Heart right ventricle (tissue), 16 donors: ENCODE data around the gene FAM3A. TPM values are rescaled to one million over a fixed set of nuclear protein-coding genes. Genes with fewer than 3 reads are reported as not detected.

ENCODE experiments used
- ATAC-seq, 8 donors: fragments of 200-7000 bp; cut with Tn5 transposase; one replicate each; pipeline ENCODE4 v1.9.1; 2020; ENCODE audit warnings: mild to moderate bottlenecking in 8 of 8, moderate library complexity in 8 of 8, moderate number of reproducible peaks in 1 of 8
- DNase-seq, 2 donors: peaks; one replicate each; pipeline ENCODE4 v3.0.0-alpha.2; 2020
- H3K27ac ChIP-seq, 10 donors: fragments of 200-600 bp; sonication (generic) in 2 of 10; one replicate each; pipeline versions ENCODE4 v1.5.0 to v1.8.0; 2020 to 2022; ENCODE audit warnings: mild to moderate bottlenecking in 3 of 10
- H3K27me3 ChIP-seq, 7 donors: fragments of 200-600 bp; one replicate each; pipeline ENCODE4 v1.8.0; 2021 to 2022; ENCODE audit warnings: mild to moderate bottlenecking in 2 of 7
- H3K36me3 ChIP-seq, 9 donors: fragments of 200-600 bp; sonication (generic) in 1 of 9; one replicate each; pipeline versions ENCODE4 v1.5.0 to v1.8.0; 2020 to 2022; ENCODE audit warnings: mild to moderate bottlenecking in 2 of 9
- H3K4me1 ChIP-seq, 9 donors: fragments of 200-600 bp; sonication (generic) in 1 of 9; one replicate each; pipeline versions ENCODE4 v1.5.0 to v1.8.0; 2020 to 2022; ENCODE audit warnings: mild to moderate bottlenecking in 4 of 9
- H3K4me3 ChIP-seq, 10 donors: fragments of 200-600 bp; sonication (generic) in 2 of 10; one replicate each; pipeline versions ENCODE4 v1.5.0 to v1.8.0; 2020 to 2022; ENCODE audit warnings: mild to moderate bottlenecking in 7 of 10, moderate library complexity in 2 of 10
- H3K9me3 ChIP-seq, 11 donors: fragments of 200-600 bp in 10 of 11; sonication (generic) in 2 of 11; one replicate each; pipeline versions ENCODE4 v1.5.0 to v1.8.0; 2013 to 2022; ENCODE audit warnings: mild to moderate bottlenecking in 2 of 11, control low read depth in 1 of 11, moderate library complexity in 1 of 11
- WGBS, 2 donors: extraction: QIAGEN DNeasy Blood & Tissue Kit; methylation state at CpG; one replicate each; pipeline ENCODE4 v1.1.7; 2013; ENCODE audit warnings: inconsistent platforms in 1 of 2; 5-methylcytosine and 5-hydroxymethylcytosine counted together
- intact Hi-C, 10 donors: fragments of 100-400 bp; cut with DNase I; formaldehyde crosslinking; loops; one replicate each; pipeline versions ENCODE4 v1.11.1 to v1.14.2; 2022
- polyA plus RNA-seq, 2 donors: library from polyadenylated mRNA; stranded (reverse); fragments of 200-250 nt; gene quantifications; one replicate each; pipeline ENCODE4 v1.2.3, GENCODE V29; 2013
- total RNA-seq, 10 donors: library from RNA; stranded (reverse); fragmentation: NEBNext Ultra II Directional in 3 of 10; extraction: Animal tissue kit (Norgen Biotek cat#: 25700) in 3 of 10; gene quantifications; one replicate each; pipeline versions ENCODE4 v1.2.1 to v1.2.4, GENCODE V29; 2021 to 2023
- TF ChIP-seq, protein P1 (sequence below), 9 donors: fragments of 200-600 bp; sonication (generic) in 2 of 9; IDR thresholded peaks; one replicate each; pipeline versions ENCODE4 v1.5.0 to v1.8.0; 2021 to 2022; ENCODE audit warnings: antibody characterized with exemption in 9 of 9, mild to moderate bottlenecking in 5 of 9, moderate library complexity in 1 of 9
- donor health status: Arrhythmogenic right ventricular cardiomyopathy.
- donor health status: ischemic (EF 13 %, LVEDD 7.1; RV severe dilation, severe dysfunction).
- donor health status: healthy with polysubstance abuse.
- donor health status: DM: no; HTN: yes; CAD: no.
- donor health status: DM: no; HTN: no; CAD: no.
- donor health status: ischemic (EF 25% LVEDD 6.9; RV normal size, moderate dysfunction).
- donor health status: ischemic (EF 25% LVEDD 5.7; RV mildly dilated, moderate dysfunction).
- donor health status: healthy.
- donor health status: DM: yes; HTN: yes; CAD: no.
- donor health status: Ischemic cardiomyopathy.
- donor health status: ischemic (EF 35%, LVEDD 5.7; RV mildly dilated, moderate dysfunction).
- donor health status: nonischemic (EF 11% LVEDD 7.7; RV severe dilation, severe dysfunction).
- donor health status: DM: yes; HTN: yes; CAD: no.
- donor health status: PGD.
- donor health status: ischemic (EF 29% LVEDD 5.4; RV normal size, mild dysfunction).
- donor health status: nonischemic (EF 23%, LVEDD 6.1; RV moderate dilation, normal function).

FAM3A gene
- total and polyA plus RNA-seq, 12 donors: 36.5 to 76.6 (median 54.8) TPM

- TF ChIP-seq, protein P1, sequence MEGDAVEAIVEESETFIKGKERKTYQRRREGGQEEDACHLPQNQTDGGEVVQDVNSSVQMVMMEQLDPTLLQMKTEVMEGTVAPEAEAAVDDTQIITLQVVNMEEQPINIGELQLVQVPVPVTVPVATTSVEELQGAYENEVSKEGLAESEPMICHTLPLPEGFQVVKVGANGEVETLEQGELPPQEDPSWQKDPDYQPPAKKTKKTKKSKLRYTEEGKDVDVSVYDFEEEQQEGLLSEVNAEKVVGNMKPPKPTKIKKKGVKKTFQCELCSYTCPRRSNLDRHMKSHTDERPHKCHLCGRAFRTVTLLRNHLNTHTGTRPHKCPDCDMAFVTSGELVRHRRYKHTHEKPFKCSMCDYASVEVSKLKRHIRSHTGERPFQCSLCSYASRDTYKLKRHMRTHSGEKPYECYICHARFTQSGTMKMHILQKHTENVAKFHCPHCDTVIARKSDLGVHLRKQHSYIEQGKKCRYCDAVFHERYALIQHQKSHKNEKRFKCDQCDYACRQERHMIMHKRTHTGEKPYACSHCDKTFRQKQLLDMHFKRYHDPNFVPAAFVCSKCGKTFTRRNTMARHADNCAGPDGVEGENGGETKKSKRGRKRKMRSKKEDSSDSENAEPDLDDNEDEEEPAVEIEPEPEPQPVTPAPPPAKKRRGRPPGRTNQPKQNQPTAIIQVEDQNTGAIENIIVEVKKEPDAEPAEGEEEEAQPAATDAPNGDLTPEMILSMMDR (IDR thresholded peaks at IDR 0.05): no peak
- H3K4me1 ChIP-seq: no peaks in the 10 kb centered on the region
- no peak overlapping the region for H3K4me3 ChIP-seq
- WGBS, 2 donors: 85 to 91% methylated on average over 18 to 23 of the region's 23 CpGs
- DNase-seq: no peak
- no peak for ATAC-seq
- intact Hi-C loops: no loop called here
- peaks cover 0 to 7% (median 0%) of the 10 kb centered on the region in 7 donors for H3K27me3 ChIP-seq
- H3K27ac ChIP-seq: no peak overlapping the region
- H3K9me3 ChIP-seq: no peaks in the 10 kb centered on the region
- H3K36me3 ChIP-seq: peaks cover 0 to 52% (median 0%) of the 10 kb centered on the region in 9 donors
These were observed 44.0 kb downstream of the FAM3A start for GRCh38 chrX:154471839-154472684.

DNA sequence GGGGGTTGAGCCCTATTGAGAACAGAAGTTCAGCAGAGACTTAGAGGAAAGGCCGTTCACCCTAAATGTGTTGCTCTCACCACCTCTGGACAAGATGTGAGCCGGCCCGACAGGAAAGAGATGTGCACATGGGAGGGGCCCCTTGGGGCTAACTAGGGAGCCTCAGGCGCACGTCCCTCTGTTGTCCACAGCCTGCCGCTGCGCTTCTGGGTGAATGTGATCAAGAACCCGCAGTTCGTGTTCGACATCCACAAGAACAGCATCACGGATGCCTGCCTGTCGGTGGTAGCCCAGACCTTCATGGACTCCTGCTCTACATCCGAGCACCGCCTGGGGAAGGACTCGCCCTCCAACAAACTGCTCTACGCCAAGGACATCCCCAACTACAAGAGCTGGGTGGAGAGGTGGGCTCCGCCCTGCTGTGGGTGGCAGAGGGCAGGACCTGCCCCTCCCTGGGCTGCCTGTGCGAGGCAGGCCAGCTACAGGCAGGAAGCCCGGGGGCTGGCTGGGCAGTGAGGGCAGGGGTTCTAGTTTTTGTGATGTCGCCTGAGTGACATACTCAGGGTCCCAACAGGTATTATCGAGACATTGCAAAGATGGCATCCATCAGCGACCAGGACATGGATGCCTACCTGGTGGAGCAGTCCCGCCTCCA, 45.0 kb downstream of the FAM3A start:
- H3K4me3 ChIP-seq: no peak overlapping the region
- TF ChIP-seq, protein P1 (IDR thresholded peaks at IDR 0.05): no peak
- H3K9me3 ChIP-seq: no peaks in the 10 kb centered on the region
- peaks cover 0 to 62% (median 0%) of the 10 kb centered on the region in 9 donors for H3K36me3 ChIP-seq
- peaks cover 0 to 7% (median 0%) of the 10 kb centered on the region in 7 donors for H3K27me3 ChIP-seq
- 86 to 93% methylated on average over 20 to 23 of the region's 23 CpGs for WGBS, 2 donors
- DNase-seq: no peak
- no peak for ATAC-seq
- H3K27ac ChIP-seq: no peak overlapping the region
- intact Hi-C loops: no loop called here
- H3K4me1 ChIP-seq: no peaks in the 10 kb centered on the region

DNA sequence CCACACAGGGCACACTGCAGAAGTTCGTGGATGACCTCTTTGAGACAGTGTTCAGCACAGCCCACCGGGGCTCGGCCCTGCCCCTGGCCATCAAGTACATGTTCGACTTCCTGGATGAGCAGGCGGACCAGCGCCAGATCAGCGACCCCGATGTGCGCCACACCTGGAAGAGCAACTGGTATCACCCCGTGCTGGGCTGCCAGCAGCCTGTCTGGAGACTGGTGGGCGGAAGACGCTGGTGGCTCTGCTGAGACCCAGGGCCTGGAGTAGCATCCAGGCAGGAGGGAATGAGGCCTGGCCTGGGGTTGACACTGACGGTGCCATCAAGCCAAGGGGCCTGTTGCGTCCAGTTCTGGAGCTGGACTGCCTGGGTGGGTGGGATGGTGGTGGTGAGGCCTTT, 45.6 kb downstream of the FAM3A start:
- H3K27ac ChIP-seq: no peak overlapping the region
- 92 to 93% methylated on average over 14 of the region's 14 CpGs for WGBS, 2 donors
- H3K4me3 ChIP-seq: no peak overlapping the region
- intact Hi-C loops: no loop called here
- DNase-seq (no peak), ATAC-seq (no peak)
- peaks cover 0 to under 1% (median 0%) of the 10 kb centered on the region in 7 donors for H3K27me3 ChIP-seq
- no peaks in the 10 kb centered on the region for H3K4me1 ChIP-seq
- H3K36me3 ChIP-seq: peaks cover 0 to 68% (median 0%) of the 10 kb centered on the region in 9 donors
- no peaks in the 10 kb centered on the region for H3K9me3 ChIP-seq
- TF ChIP-seq, protein P1 (IDR thresholded peaks at IDR 0.05): no peak

DNA sequence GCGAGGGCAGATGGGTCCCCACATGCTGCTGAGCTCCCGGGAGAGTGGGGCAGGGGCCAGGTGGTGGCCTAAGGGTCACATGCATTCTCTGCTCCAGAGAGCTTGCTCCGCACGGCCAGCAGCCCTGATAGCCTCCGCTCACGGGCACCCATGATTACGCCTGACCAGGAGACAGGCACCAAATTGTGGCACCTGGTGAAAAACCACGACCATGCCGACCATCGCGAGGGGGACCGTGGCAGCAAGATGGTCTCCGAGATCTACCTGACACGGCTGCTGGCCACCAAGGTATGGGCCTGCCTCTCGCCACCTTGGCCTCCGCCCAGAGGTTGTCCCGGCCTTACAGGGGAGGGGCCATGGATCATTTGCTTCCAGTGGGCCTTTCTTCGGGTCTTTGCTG, 46.2 kb downstream of the FAM3A start:
- WGBS, 2 donors: 93% methylated on average over 18 of the region's 18 CpGs
- ATAC-seq (no peak), DNase-seq (no peak)
- TF ChIP-seq, protein P1 (IDR thresholded peaks at IDR 0.05): no peak
- Histone ChIP-seq H3K27me3 (no peaks in the 10 kb centered on the region), H3K27ac (no peak overlapping the region), H3K9me3 (no peaks in the 10 kb centered on the region), H3K4me1 (no peaks in the 10 kb centered on the region), H3K36me3 (peaks cover 0 to 74% (median 0%) of the 10 kb centered on the region in 9 donors), H3K4me3 (no peak overlapping the region)
- intact Hi-C loops: no loop called here
